Hair follicular keratinocyte (primary cell): ENCODE measurements around the gene DLX6. TPM values are rescaled to one million over a fixed set of nuclear protein-coding genes. Genes with fewer than 3 reads are reported as not detected.

ENCODE experiments used
- total RNA-seq: library from RNA; depleted of rRNA; stranded (reverse); fragments of >200 nt; gene quantifications from 2 replicates; pipeline ENCODE4 v1.2.3, GENCODE V29; 2015

DLX6 gene
- total RNA-seq = 0.15 TPM in 1 of 2 replicates, not detected in the other

GRCh38 chr7:97005183-97006054, at the start of gene DLX6:
TSS of gene DLX6 (plus strand) at chr7:97005553. CDS start at chr7:97005978, 425 bp downstream.

GRCh38 chr7:97024209-97025129, 19.1 kb downstream of the DLX6 start, which contains the start of gene DLX5:
TSS of gene DLX5 (minus strand) at chr7:97024831. CDS start at chr7:97024623, 208 bp downstream.

Other genes with a start within 250 kb of the DLX6 start
- not detected in 2 replicates for gene DLX5, start 19.3 kb downstream of the DLX6 start, total RNA-seq
- 12.8 and 33.8 TPM in 2 replicates for gene SDHAF3, start 112.1 kb downstream of the DLX6 start, total RNA-seq